IgD-negative memory B cell (primary cell): ENCODE data around the gene NKIRAS1. TPM values are rescaled to one million over a fixed set of nuclear protein-coding genes. Genes with fewer than 3 reads are reported as not detected.

Experiments used
- H3K27ac Mint-ChIP-seq, 3 donors: one replicate each; pipeline ENCODE4 v1.8.0; 2020 to 2022; ENCODE audit warnings: mild to moderate bottlenecking in 3 of 3, mixed read lengths in 3 of 3, moderate library complexity in 1 of 3
- H3K27me3 Mint-ChIP-seq: one replicate; pipeline ENCODE4 v1.8.0; 2021; ENCODE audit warnings: mixed read lengths
- H3K36me3 Mint-ChIP-seq: one replicate; pipeline ENCODE4 v1.8.0; 2020; ENCODE audit warnings: mild to moderate bottlenecking, mixed read lengths
- H3K4me1 Mint-ChIP-seq, 3 donors: one replicate each; pipeline ENCODE4 v1.8.0; 2020 to 2022; ENCODE audit warnings: mixed read lengths in 3 of 3, mild to moderate bottlenecking in 1 of 3
- H3K4me3 Mint-ChIP-seq, 4 donors: one replicate each; pipeline ENCODE4 v1.8.0; 2020 to 2022; ENCODE audit warnings: mild to moderate bottlenecking in 4 of 4, mixed read lengths in 4 of 4, moderate library complexity in 3 of 4
- H3K9me3 Mint-ChIP-seq, 3 donors: one replicate each; pipeline ENCODE4 v1.8.0; 2020 to 2021; ENCODE audit warnings: mixed read lengths in 3 of 3, mild to moderate bottlenecking in 1 of 3
- polyA plus RNA-seq: library from polyadenylated mRNA; unstranded; fragments of 300-500 nt; fragmentation: Illumina TruSeq; gene quantifications from one replicate; pipeline ENCODE4 v1.2.3, GENCODE V29; 2021

NKIRAS1 gene
- polyA plus RNA-seq, 1 donor from 2014 or later: 2.8 TPM

DNA sequence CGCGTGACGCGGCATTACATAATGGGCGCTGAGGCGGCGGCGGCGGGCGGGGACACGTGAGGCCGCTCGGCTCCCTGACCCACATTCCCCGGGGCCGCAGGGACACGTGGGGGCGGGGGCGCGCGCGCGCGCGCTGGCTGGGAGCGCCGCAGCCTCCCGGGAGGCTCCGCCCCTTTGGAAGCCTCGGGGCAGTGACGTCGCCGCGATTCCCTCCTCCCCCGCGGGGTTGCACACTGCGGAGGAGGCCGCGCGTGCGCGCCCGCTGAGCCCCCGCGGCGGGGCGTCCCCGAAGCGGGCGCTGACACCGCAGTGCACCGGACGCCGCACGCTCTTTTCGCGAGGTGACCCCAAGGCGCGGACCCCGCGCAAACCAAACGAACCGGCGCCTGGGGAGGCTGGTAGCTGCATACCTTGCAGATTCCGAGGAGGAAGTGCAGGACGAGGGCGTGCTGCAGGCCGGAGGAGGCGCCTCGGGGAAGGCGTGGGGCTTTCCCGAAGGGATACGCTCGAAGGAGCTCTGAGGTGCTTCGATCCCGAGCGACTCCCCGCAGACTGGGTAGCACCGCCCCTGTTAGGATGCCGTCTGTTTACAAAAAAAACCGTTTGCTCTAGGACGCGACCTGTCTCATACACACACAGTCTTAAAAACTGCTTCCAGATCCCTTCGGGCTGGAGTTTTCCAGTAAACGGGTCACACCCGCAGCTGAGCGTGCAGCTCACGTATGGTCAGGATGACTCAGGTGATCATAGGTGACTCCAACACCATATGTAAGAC, 29.3 kb upstream of the NKIRAS1 start:
- peak overlapping the region; percentile 95 to 97 (median 96) for H3K27ac Mint-ChIP-seq
- H3K27me3 Mint-ChIP-seq: no peaks in the 10 kb centered on the region
- H3K4me1 Mint-ChIP-seq: peaks cover 33 to 44% (median 38%) of the 10 kb centered on the region in 3 donors
- H3K4me3 Mint-ChIP-seq: peak overlapping the region; percentile 85 to 96 (median 92)
- no peaks in the 10 kb centered on the region for H3K9me3 Mint-ChIP-seq
- H3K36me3 Mint-ChIP-seq: peaks cover 2% of the 10 kb centered on the region

DNA sequence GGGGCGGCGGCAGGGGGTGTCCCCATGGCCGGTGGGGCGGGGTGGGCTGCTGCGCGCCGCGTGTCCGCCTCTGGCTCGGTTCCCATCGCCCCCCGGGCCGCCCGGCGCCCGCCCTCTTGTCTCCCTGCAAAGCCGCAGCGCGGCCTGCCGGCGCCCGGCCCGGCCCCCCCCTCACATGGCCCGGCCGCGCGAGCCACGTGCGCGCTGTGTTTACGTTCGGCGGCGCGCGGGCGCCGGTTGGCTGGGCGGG, 28.8 kb upstream of the NKIRAS1 start:
- Mint-ChIP-seq H3K4me1 (peaks cover 32 to 43% (median 34%) of the 10 kb centered on the region in 3 donors), H3K4me3 (peak overlapping the region; percentile 41 to 88 (median 62)), H3K36me3 (peaks cover 2% of the 10 kb centered on the region), H3K27ac (peak overlapping the region; percentile 53 to 96 (median 95)), H3K9me3 (no peaks in the 10 kb centered on the region), H3K27me3 (no peaks in the 10 kb centered on the region)

DNA sequence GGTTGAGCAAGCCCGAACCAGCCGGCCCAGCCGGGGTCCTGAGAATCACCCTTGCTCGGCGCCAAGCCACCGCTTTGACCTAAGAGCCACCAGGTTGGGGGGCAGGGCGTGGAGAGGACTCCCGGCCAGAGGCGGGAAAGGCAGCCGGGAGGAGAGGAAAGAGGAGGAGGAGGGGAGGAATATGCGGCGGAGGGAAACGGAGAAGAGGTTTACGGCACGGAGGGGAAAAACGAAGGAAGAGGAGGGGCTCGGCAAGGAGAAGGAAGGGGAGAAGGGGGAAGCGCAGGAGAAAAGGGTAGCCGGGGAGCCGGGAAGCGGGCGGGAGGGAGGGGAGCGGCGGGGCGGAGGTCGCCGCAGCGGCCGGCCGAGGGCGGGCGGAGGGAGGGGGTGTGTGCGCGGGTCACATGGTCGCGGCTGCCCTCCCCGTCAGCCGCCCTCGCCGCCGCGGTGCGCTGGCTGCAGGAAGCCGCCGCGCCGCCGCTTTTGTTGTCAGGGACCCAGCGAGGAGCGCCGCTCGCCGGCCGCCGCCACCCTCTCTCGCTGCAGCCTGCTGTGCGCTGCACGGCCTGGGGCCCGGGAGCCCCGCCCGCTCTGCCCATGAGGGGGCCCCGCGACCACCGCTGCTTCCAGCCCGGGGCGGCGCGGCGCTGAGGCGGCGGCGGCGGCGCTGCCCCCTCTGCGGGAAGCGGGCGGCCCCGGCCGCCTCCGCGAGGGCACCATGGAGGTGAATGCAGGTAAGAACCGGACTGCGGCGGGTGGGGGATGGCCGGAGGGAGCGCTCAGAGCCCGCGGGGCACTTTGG, 28.3 kb upstream of the NKIRAS1 start, which contains the start of gene NR1D2:
Gene NR1D2, plus strand, starts transcription at position 426 of the 802 bp plus-strand sequence. Its CDS starts 293 bp downstream, at position 719.
- H3K27ac Mint-ChIP-seq: peak within 1 kb of the TSS; percentile 95 to 97 (median 96)
- H3K36me3 Mint-ChIP-seq: peaks cover 2% of the 10 kb centered on the region
- peak within 1 kb of the TSS; percentile 85 to 96 (median 92) for H3K4me3 Mint-ChIP-seq
- H3K4me1 Mint-ChIP-seq: peaks cover 27 to 38% (median 29%) of the 10 kb centered on the region in 3 donors
- no peaks in the 10 kb centered on the region for H3K9me3 Mint-ChIP-seq
- no peaks in the 10 kb centered on the region for H3K27me3 Mint-ChIP-seq

DNA sequence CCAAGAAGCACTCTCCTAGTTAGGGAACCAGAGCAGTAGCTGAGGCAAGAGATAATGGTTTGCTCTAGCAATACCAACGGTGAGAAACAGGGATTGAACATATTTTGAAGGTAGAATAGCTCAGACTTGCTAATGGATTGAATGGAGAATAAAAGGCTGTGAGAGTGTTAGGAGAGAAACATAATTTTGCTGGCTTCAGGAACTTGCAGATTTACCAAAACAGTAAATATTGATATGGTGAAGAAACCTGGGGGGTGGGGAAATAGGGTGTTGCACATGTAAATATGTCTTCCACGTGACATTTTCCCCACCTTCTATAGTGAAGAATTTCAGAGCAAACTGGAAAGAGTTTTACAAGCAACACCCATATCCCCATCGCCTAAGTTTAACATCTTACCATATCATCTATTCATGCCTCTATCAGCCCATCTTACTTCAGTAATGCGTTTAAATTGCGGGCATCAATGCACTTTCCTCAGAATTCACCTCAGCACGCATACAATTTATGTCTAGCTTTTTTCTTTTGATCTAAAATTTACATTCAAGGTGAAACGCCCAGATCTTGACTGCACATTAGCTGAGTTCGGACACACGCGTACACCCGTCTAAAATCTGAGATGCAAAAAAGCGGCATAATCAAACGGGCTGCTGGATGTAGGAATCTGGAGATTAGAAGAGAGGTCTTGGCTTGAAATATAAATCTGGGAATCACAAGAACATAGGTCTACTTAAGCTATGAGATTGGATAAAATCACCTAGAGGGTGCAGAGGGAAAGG, 27.4 kb upstream of the NKIRAS1 start:
- H3K9me3 Mint-ChIP-seq: no peaks in the 10 kb centered on the region
- no peaks in the 10 kb centered on the region for H3K27me3 Mint-ChIP-seq
- peak overlapping the region; percentile 82 to 92 (median 85) for H3K27ac Mint-ChIP-seq
- peaks cover 20 to 30% (median 21%) of the 10 kb centered on the region in 3 donors for H3K4me1 Mint-ChIP-seq
- H3K4me3 Mint-ChIP-seq: peak overlapping the region; percentile 75 to 96 (median 89)
- peaks cover 2% of the 10 kb centered on the region for H3K36me3 Mint-ChIP-seq

DNA sequence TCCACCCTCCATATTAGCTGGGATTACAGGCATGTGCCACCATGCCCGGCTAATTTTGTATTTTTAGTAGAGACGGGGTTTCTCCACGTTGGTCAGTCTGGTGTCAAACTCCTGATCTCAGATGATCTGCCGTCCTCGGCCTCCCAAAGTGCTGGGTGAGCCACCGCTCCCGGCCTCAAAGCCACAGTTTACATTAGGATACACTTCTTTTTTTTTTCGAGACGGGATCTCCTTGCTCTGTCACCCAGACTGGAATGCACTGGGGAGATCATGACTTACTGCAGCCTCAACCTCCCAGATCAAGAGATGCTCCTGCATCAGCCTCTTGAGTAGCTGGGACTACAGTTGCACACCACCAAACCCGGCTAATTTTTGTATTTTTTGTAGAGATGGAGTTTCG, 25.8 kb upstream of the NKIRAS1 start:
- H3K4me3 Mint-ChIP-seq: peak overlapping the region in 1 of 4 donors; percentile 88
- H3K9me3 Mint-ChIP-seq: no peaks in the 10 kb centered on the region
- H3K4me1 Mint-ChIP-seq: peaks cover 12 to 20% (median 17%) of the 10 kb centered on the region in 3 donors
- peak overlapping the region in 2 of 3 donors; percentile 35 to 92 for H3K27ac Mint-ChIP-seq
- peaks cover 3% of the 10 kb centered on the region for H3K36me3 Mint-ChIP-seq
- H3K27me3 Mint-ChIP-seq: no peaks in the 10 kb centered on the region

DNA sequence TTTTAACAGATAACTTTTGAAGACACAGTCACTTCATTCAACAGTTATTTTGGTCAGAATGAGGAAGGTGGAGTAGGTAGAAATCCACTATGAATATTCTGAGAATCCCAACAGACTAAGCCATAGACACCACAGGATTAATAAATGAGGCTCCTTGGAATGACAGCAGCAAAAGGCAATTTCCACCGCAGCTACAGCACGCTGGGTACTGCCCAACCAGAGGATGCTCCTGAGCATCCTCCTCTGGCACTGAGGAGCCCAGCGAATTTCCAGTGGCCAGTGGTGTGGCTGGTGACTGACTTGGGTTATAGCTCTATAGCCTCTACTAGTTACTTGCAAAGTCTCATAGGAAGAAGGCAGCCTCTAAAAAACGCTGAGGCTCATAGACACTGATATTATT, 24.6 kb upstream of the NKIRAS1 start:
- H3K27ac Mint-ChIP-seq: no peak overlapping the region
- H3K9me3 Mint-ChIP-seq: no peaks in the 10 kb centered on the region
- peaks cover 3% of the 10 kb centered on the region for H3K27me3 Mint-ChIP-seq
- peaks cover 7 to 13% (median 12%) of the 10 kb centered on the region in 3 donors for H3K4me1 Mint-ChIP-seq
- H3K36me3 Mint-ChIP-seq: peaks cover 1% of the 10 kb centered on the region
- H3K4me3 Mint-ChIP-seq: peak overlapping the region in 1 of 4 donors; percentile 48

DNA sequence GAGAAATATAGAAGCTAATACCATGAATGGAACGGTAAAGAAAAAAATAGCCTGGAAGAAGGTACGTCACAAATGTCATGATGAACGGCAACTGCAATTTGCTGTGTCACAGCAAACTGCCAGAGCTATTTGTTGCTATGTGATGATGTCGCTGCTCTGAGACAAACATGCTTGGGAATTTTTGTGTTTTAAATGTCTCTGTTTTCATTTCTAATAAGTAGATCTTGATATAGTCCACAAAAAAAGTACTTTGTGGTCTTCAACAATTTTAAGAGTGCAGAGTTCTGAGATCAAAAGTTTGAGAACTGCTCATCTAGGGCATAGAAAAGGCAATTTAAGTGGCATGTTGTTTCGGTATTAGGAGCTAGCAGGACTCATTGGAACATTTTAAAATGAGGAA, 24.0 kb upstream of the NKIRAS1 start:
- H3K27ac Mint-ChIP-seq: peak overlapping the region in 1 of 3 donors; percentile 9
- H3K36me3 Mint-ChIP-seq: peaks cover 1% of the 10 kb centered on the region
- peaks cover 7 to 13% (median 9%) of the 10 kb centered on the region in 3 donors for H3K4me1 Mint-ChIP-seq
- peaks cover 3% of the 10 kb centered on the region for H3K27me3 Mint-ChIP-seq
- H3K4me3 Mint-ChIP-seq: peak overlapping the region in 1 of 4 donors; percentile 48
- H3K9me3 Mint-ChIP-seq: no peaks in the 10 kb centered on the region

DNA sequence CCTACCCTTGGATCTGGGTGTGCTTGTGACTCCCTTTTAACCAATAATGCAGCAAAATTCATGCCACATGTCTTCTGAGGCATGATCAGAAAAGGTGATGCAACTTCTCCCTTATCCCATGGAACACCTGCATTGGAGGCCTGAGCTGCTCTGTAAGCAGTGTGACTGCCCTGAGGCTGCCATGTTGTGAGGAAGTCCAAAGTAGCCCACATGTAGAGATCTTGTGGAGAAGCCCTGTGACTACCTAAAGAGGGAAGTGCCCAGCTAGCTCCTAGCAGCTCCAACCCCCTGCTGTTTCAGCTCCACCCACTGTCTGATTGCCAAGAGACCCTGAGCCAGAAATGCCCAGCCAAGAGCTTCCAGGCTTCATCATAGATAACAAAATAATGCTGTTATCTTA, 21.9 kb upstream of the NKIRAS1 start:
- peaks cover 0 to 3% (median 3%) of the 10 kb centered on the region in 3 donors for H3K4me1 Mint-ChIP-seq
- peaks cover 3% of the 10 kb centered on the region for H3K27me3 Mint-ChIP-seq
- H3K27ac Mint-ChIP-seq: no peak overlapping the region
- H3K4me3 Mint-ChIP-seq: peak overlapping the region in 1 of 4 donors; percentile 68
- H3K9me3 Mint-ChIP-seq: no peaks in the 10 kb centered on the region
- H3K36me3 Mint-ChIP-seq: peaks cover 4% of the 10 kb centered on the region

DNA sequence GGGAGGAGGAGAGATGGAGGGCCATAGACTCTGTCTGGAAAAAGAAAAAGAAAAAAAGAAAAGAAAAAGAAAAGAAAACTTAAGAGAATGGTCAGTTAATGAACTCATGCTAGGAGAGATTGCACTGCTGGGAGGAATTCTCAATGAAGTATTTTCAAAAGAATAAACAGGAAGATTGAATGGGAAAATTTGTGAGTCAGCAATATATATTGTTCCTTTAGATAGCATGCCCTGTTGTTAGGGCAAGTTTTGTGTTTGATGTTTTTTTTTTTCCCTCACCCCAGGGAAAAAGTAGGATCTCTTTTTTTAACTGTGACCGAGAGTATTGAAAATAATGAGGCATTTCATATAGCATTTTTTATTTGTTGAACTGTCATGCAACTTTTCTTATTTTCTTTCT, 20.5 kb upstream of the NKIRAS1 start:
- Mint-ChIP-seq H3K4me1 (no peaks in the 10 kb centered on the region), H3K4me3 (no peak overlapping the region), H3K9me3 (no peaks in the 10 kb centered on the region), H3K36me3 (peaks cover 4% of the 10 kb centered on the region), H3K27ac (no peak overlapping the region), H3K27me3 (peaks cover 3% of the 10 kb centered on the region)

DNA sequence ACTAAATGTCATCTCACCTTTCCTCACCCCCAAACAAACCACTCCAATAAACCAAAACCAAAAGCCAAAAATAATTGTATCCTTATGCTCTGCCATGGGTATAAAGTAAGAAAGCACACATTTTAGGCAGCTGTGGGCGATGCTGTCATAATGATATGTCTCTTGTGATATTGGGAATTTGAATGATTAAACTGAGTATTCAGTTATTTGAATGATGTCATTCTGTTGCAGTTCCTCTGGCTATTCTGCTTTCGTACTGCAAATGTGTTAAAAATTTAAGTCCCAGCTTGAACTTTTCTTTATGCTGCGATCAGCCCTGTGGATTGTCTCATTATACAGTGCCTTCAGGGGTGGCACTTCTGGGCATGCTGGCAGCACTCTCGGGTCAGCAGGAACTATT, 17.5 kb upstream of the NKIRAS1 start:
- H3K4me3 Mint-ChIP-seq: no peak overlapping the region

DNA sequence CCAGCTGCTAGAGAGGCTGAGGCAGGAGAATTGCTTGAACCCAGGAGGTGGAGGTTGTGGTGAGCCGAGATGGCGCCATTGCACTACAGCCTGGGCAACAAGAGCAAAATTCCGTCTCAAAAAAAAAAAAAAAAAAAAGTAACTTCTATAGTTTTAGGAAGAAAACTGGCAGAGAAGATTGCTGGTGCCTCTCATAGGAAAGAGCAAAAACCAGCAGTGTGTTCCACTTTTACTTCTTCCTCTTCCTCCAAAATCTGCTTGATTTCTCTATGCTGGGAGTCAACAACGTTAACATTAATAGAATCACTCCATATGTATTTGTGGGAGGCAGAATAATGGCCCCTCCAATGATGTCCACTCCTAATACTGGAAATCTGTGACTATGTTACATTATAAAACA, 15.8 kb upstream of the NKIRAS1 start:
- H3K27ac Mint-ChIP-seq: no peak overlapping the region
- peaks cover 2 to 5% (median 3%) of the 10 kb centered on the region in 3 donors for H3K4me1 Mint-ChIP-seq
- peaks cover 2% of the 10 kb centered on the region for H3K36me3 Mint-ChIP-seq
- no peak overlapping the region for H3K4me3 Mint-ChIP-seq
- no peaks in the 10 kb centered on the region for H3K9me3 Mint-ChIP-seq
- peaks cover 3% of the 10 kb centered on the region for H3K27me3 Mint-ChIP-seq

More for the DNA sequence above, 17.5 kb upstream of the NKIRAS1 start:
- Mint-ChIP-seq H3K27ac (no peak overlapping the region), H3K36me3 (peaks cover 4% of the 10 kb centered on the region), H3K9me3 (no peaks in the 10 kb centered on the region), H3K4me1 (peaks cover 0 to 5% (median 3%) of the 10 kb centered on the region in 3 donors), H3K27me3 (peaks cover 3% of the 10 kb centered on the region)

DNA sequence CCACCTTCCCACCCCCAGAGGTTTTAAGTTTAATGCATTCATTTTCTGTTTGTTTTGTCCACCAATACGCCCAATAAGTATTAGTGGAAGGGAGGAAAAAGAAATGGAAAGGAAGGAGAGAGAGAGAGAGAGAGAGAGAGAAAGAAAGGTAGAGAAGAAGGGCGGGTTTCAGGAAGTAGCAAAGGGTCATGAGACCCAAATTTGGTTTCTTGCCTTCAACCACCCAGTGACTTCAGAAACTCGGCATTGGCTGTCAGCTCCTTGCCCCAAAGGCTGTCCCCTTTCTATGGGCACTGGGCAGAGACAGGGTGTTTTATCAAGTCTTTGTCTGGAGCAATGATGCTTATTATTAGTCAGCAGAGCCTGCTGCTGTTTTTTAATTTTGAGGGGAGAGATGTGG, 14.8 kb upstream of the NKIRAS1 start:
- H3K36me3 Mint-ChIP-seq: peaks cover 2% of the 10 kb centered on the region
- H3K9me3 Mint-ChIP-seq: no peaks in the 10 kb centered on the region
- peaks cover 2 to 5% (median 3%) of the 10 kb centered on the region in 3 donors for H3K4me1 Mint-ChIP-seq
- no peaks in the 10 kb centered on the region for H3K27me3 Mint-ChIP-seq
- no peak overlapping the region for H3K27ac Mint-ChIP-seq
- H3K4me3 Mint-ChIP-seq: peak overlapping the region in 1 of 4 donors; percentile 14

DNA sequence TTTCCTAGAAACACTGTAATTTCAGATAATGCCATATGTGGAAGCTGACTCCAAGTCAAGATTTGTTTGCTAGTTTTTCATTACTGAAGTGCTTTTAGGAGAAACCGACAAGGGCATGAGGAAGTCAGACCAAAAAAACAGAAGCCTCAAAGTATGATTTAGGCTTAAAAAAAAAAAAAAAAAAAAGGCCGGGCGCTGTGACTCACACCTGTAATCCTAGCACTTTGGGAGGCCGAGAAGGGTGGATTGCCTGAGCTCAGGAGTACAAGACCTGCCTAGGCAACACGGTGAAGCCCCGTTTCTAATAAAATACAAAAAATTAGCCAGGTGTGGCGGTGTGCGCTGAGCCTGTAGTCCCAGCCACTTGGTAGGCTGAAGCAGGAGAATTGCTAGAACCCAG, 11.7 kb upstream of the NKIRAS1 start:
- H3K9me3 Mint-ChIP-seq: no peaks in the 10 kb centered on the region
- H3K27me3 Mint-ChIP-seq: no peaks in the 10 kb centered on the region
- no peak overlapping the region for H3K27ac Mint-ChIP-seq
- peaks cover 2 to 5% (median 3%) of the 10 kb centered on the region in 3 donors for H3K4me1 Mint-ChIP-seq
- H3K4me3 Mint-ChIP-seq: no peak overlapping the region
- no peaks in the 10 kb centered on the region for H3K36me3 Mint-ChIP-seq

DNA sequence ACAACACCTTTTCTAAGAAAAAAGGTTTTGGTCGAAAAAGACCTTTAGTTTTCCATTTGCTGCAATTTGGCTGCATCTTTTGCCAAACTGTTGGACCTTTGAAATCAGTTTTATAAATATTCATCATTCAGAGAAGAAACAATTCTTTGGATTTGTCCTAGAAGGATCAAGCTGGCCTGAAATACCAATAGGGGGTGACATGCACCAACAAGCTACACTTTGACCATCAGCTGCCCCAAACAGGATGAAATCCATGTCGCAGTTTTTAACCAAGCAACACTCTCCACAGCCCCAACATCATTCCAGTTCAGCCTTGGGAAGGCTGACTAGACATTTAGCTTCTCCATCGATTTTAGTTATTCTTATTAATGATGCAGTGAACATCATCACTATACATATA, 9.9 kb upstream of the NKIRAS1 start:
- peaks cover 2 to 5% (median 3%) of the 10 kb centered on the region in 3 donors for H3K4me1 Mint-ChIP-seq
- no peaks in the 10 kb centered on the region for H3K9me3 Mint-ChIP-seq
- H3K27me3 Mint-ChIP-seq: no peaks in the 10 kb centered on the region
- no peak overlapping the region for H3K4me3 Mint-ChIP-seq
- no peaks in the 10 kb centered on the region for H3K36me3 Mint-ChIP-seq
- H3K27ac Mint-ChIP-seq: peak overlapping the region in 1 of 3 donors; percentile 19

DNA sequence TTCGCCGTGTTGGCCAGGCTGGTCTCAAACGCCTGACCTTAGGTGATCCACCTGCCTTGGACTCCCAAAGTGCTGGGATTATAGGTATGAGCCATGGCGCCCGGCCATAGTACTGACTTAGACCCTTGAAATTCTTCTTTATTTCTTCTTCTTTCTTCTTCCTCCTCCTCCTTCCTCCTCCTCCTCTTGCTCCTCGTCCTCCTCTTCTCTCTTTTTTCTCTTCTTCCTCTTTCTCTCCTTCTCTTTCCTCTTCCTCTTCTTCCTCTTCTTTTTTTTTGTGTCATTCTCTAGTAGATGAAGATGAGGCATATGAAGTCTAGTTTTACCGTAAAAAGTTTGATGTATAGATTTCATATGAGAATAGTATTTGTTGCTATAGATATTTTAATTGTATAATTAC, 9.5 kb upstream of the NKIRAS1 start:
- no peak overlapping the region for H3K27ac Mint-ChIP-seq
- H3K4me1 Mint-ChIP-seq: peaks cover under 1 to 2% (median under 1%) of the 10 kb centered on the region in 3 donors
- H3K9me3 Mint-ChIP-seq: no peaks in the 10 kb centered on the region
- H3K4me3 Mint-ChIP-seq: no peak overlapping the region
- H3K36me3 Mint-ChIP-seq: no peaks in the 10 kb centered on the region
- H3K27me3 Mint-ChIP-seq: no peaks in the 10 kb centered on the region
